Stimulated activated effector memory CD8-positive, alpha-beta T cell treated with anti-CD3 and anti-CD28 coated beads, Interleukin-12 subunit alpha, Interleukin-12 subunit beta, amount 100 ng/mL, for 72 hours (primary cell): ENCODE measurements around the gene DDI2.
A peak's percentile ranks its signal among the peaks of the same experiment; 100 is the strongest.
"Not testable (repeated sequence)": the region's sequence is repeated elsewhere in the genome, so short reads cannot be mapped to it uniquely, and the experiment has no call there.

Experiments
- ATAC-seq: fragments of 150-1000 bp; cut with Tn5 transposase; 2 replicates; pipeline ENCODE4 v1.10.0; 2021
- DNase-seq, 2 donors: peaks; one replicate each; pipeline ENCODE4 v3.0.0; 2021 to 2022; ENCODE audit warnings: low spot score in 2 of 2
- H3K27ac Mint-ChIP-seq: one replicate; pipeline ENCODE4 v1.8.0; 2022; ENCODE audit warnings: mild to moderate bottlenecking, mixed read lengths
- H3K36me3 Mint-ChIP-seq: one replicate; pipeline ENCODE4 v1.8.0; 2022; ENCODE audit warnings: mild to moderate bottlenecking, mixed read lengths
- H3K4me1 Mint-ChIP-seq: one replicate; pipeline ENCODE4 v1.8.0; 2022; ENCODE audit warnings: mixed read lengths
- H3K4me3 Mint-ChIP-seq: one replicate; pipeline ENCODE4 v1.8.0; 2022; ENCODE audit warnings: mild to moderate bottlenecking, mixed read lengths
- H3K9me3 Mint-ChIP-seq: one replicate; pipeline ENCODE4 v1.8.0; 2022; ENCODE audit warnings: mixed read lengths

The DDI2 gene

GRCh38 chr1:15691434-15692032, 74.3 kb downstream of the DDI2 start:
- Mint-ChIP-seq H3K4me3 (no peak overlapping the region), H3K4me1 (peaks cover 14% of the 10 kb centered on the region), H3K27ac (peak overlapping the region; percentile 17)

GRCh38 chr1:15692121-15692682, 74.9 kb downstream of the DDI2 start:
- H3K36me3 Mint-ChIP-seq: peaks cover 2% of the 10 kb centered on the region
- peak overlapping the region; percentile 17 for H3K27ac Mint-ChIP-seq
- H3K4me1 Mint-ChIP-seq: peaks cover 20% of the 10 kb centered on the region
- H3K9me3 Mint-ChIP-seq: no peaks in the 10 kb centered on the region
- ATAC-seq (no peak), DNase-seq (no peak)
- H3K4me3 Mint-ChIP-seq: no peak overlapping the region

More at GRCh38 chr1:15691434-15692032, 74.3 kb downstream of the DDI2 start:
- H3K36me3 Mint-ChIP-seq: no peaks in the 10 kb centered on the region
- DNase-seq (no peak), ATAC-seq (no peak)
- no peaks in the 10 kb centered on the region for H3K9me3 Mint-ChIP-seq

GRCh38 chr1:15693371-15693770, 76.1 kb downstream of the DDI2 start:
- ATAC-seq: no peak
- Mint-ChIP-seq H3K36me3 (peaks cover 8% of the 10 kb centered on the region), H3K4me3 (no peak overlapping the region), H3K27ac (peak overlapping the region; percentile 20), H3K4me1 (peaks cover 24% of the 10 kb centered on the region), H3K9me3 (no peaks in the 10 kb centered on the region)
- no peak for DNase-seq

- peaks cover 22% of the 10 kb centered on the region for H3K4me1 Mint-ChIP-seq
- DNase-seq (no peak), ATAC-seq (peak; percentile 80)
- peaks cover 8% of the 10 kb centered on the region for H3K36me3 Mint-ChIP-seq
- no peaks in the 10 kb centered on the region for H3K9me3 Mint-ChIP-seq
- peak overlapping the region; percentile 66 for H3K4me3 Mint-ChIP-seq
- peak overlapping the region; percentile 92 for H3K27ac Mint-ChIP-seq
These were observed 79.8 kb downstream of the DDI2 start for GRCh38 chr1:15696956-15697521.

GRCh38 chr1:15698201-15698600, 80.9 kb downstream of the DDI2 start:
- Mint-ChIP-seq H3K36me3 (peaks cover 8% of the 10 kb centered on the region), H3K4me1 (peaks cover 22% of the 10 kb centered on the region), H3K9me3 (no peaks in the 10 kb centered on the region), H3K4me3 (no peak overlapping the region), H3K27ac (no peak overlapping the region)
- no peak for DNase-seq
- ATAC-seq: no peak

- H3K36me3 Mint-ChIP-seq, H3K27ac Mint-ChIP-seq, ATAC-seq, DNase-seq, H3K9me3 Mint-ChIP-seq, H3K4me3 Mint-ChIP-seq: not testable (repeated sequence)
- H3K4me1 Mint-ChIP-seq: peaks cover 29% of the 10 kb centered on the region
These were observed 82.1 kb downstream of the DDI2 start for GRCh38 chr1:15699321-15699720.

GRCh38 chr1:15700508-15700907, 83.2 kb downstream of the DDI2 start:
- Mint-ChIP-seq H3K4me1 (peaks cover 37% of the 10 kb centered on the region), H3K9me3 (no peaks in the 10 kb centered on the region), H3K36me3 (peaks cover 16% of the 10 kb centered on the region), H3K27ac (no peak overlapping the region), H3K4me3 (no peak overlapping the region)
- ATAC-seq (no peak), DNase-seq (no peak)

GRCh38 chr1:15701784-15702183, 84.5 kb downstream of the DDI2 start:
- ATAC-seq: no peak
- peaks cover 19% of the 10 kb centered on the region for H3K36me3 Mint-ChIP-seq
- H3K4me1 Mint-ChIP-seq: peaks cover 40% of the 10 kb centered on the region
- no peak overlapping the region for H3K27ac Mint-ChIP-seq
- DNase-seq: no peak
- no peaks in the 10 kb centered on the region for H3K9me3 Mint-ChIP-seq
- no peak overlapping the region for H3K4me3 Mint-ChIP-seq

GRCh38 chr1:15702722-15703550, 85.7 kb downstream of the DDI2 start:
- ATAC-seq (no peak), DNase-seq (no peak)
- Mint-ChIP-seq H3K4me3 (no peak overlapping the region), H3K36me3 (peaks cover 11% of the 10 kb centered on the region), H3K4me1 (peaks cover 35% of the 10 kb centered on the region), H3K27ac (no peak overlapping the region), H3K9me3 (no peaks in the 10 kb centered on the region)

GRCh38 chr1:15703562-15703961, 86.3 kb downstream of the DDI2 start:
- Mint-ChIP-seq H3K27ac (no peak overlapping the region), H3K9me3 (no peaks in the 10 kb centered on the region), H3K4me3 (no peak overlapping the region), H3K36me3 (peaks cover 11% of the 10 kb centered on the region), H3K4me1 (peaks cover 35% of the 10 kb centered on the region)
- ATAC-seq (no peak), DNase-seq (no peak)

- no peak for DNase-seq
- Mint-ChIP-seq H3K9me3 (no peaks in the 10 kb centered on the region), H3K4me3 (no peak overlapping the region), H3K36me3 (peaks cover 11% of the 10 kb centered on the region), H3K27ac (peak overlapping the region; percentile 11), H3K4me1 (peaks cover 35% of the 10 kb centered on the region)
- no peak for ATAC-seq
These were observed 87.4 kb downstream of the DDI2 start for GRCh38 chr1:15704526-15705183.

GRCh38 chr1:15705184-15705566, 87.9 kb downstream of the DDI2 start:
- Mint-ChIP-seq H3K9me3 (no peaks in the 10 kb centered on the region), H3K27ac (peak overlapping the region; percentile 11), H3K4me3 (no peak overlapping the region), H3K4me1 (peaks cover 35% of the 10 kb centered on the region), H3K36me3 (peaks cover 11% of the 10 kb centered on the region)
- ATAC-seq (no peak), DNase-seq (no peak)

GRCh38 chr1:15706751-15707150, 89.5 kb downstream of the DDI2 start:
- DNase-seq: no peak
- Mint-ChIP-seq H3K27ac (no peak overlapping the region), H3K4me1 (peaks cover 33% of the 10 kb centered on the region), H3K36me3 (peaks cover 11% of the 10 kb centered on the region), H3K9me3 (no peaks in the 10 kb centered on the region), H3K4me3 (no peak overlapping the region)
- no peak for ATAC-seq

- Mint-ChIP-seq H3K9me3 (no peaks in the 10 kb centered on the region), H3K36me3 (peaks cover 11% of the 10 kb centered on the region), H3K4me3 (no peak overlapping the region), H3K4me1 (peaks cover 28% of the 10 kb centered on the region), H3K27ac (no peak overlapping the region)
- no peak for DNase-seq
- no peak for ATAC-seq
These were observed 90.1 kb downstream of the DDI2 start for GRCh38 chr1:15707239-15707925.
